Umbilical cord (tissue), 2 donors: Measurements from ENCODE around the gene ANKEF1. TPM values are rescaled to one million over a fixed set of nuclear protein-coding genes. Genes with fewer than 3 reads are reported as not detected.

Experiments used
- DNase-seq: peaks from one replicate; pipeline ENCODE4 v3.0.0-alpha.2; 2015; ENCODE audit warnings: low spot score
- total RNA-seq: library from RNA; depleted of rRNA; stranded (reverse); fragments of >200 nt; gene quantifications from one replicate; pipeline ENCODE4 v1.2.3, GENCODE V29; 2014; ENCODE audit warnings: low replicate concordance; ENCODE audit not compliant: insufficient read depth

ANKEF1 gene
- total RNA-seq, 1 donor from 2014 or later: 7.7 TPM

- DNase-seq: no peak
Observed at GRCh38 chr20:10080574-10080973, 45.8 kb downstream of the ANKEF1 start.

- DNase-seq: no peak
Observed at GRCh38 chr20:10089871-10090587, 55.2 kb downstream of the ANKEF1 start.

GRCh38 chr20:10090588-10091166, 55.9 kb downstream of the ANKEF1 start:
- peak; percentile 73 for DNase-seq

GRCh38 chr20:10093087-10093591, 58.4 kb downstream of the ANKEF1 start:
- peak; percentile 18 for DNase-seq

GRCh38 chr20:10094566-10095173, 59.9 kb downstream of the ANKEF1 start:
- no peak for DNase-seq

GRCh38 chr20:10096790-10097189, 62.0 kb downstream of the ANKEF1 start:
- no peak for DNase-seq

- DNase-seq: no peak
Observed at GRCh38 chr20:10105046-10105445, 70.3 kb downstream of the ANKEF1 start.

Other genes starting within 250 kb of the ANKEF1 start
- gene PAK5, start 195.9 kb upstream of the ANKEF1 start, total RNA-seq: 3.1 TPM
- gene SNAP25, start 183.8 kb downstream of the ANKEF1 start, total RNA-seq: 6.7 TPM